Renal cortex interstitium (tissue), 11 donors: ENCODE measurements around the gene CENPO. TPM values are rescaled to one million over a fixed set of nuclear protein-coding genes. Genes with fewer than 3 reads are reported as not detected.

Experiments
- DNase-seq, 11 donors: peaks; one replicate each; pipeline ENCODE4 v3.0.0-alpha.2; 2013; ENCODE audit warnings: low read depth in 9 of 11, low spot score in 4 of 11; ENCODE audit errors: extremely low read depth in 1 of 11
- polyA plus RNA-seq, 3 donors: library from polyadenylated mRNA; unstranded; fragments of 120-200 nt; gene quantifications; one replicate each; pipeline ENCODE4 v1.2.1, GENCODE V29; 2013; ENCODE audit not compliant: insufficient read length in 3 of 3

CENPO gene
- polyA plus RNA-seq, 3 donors: 19.2 to 21.0 (median 19.9) TPM

DNA sequence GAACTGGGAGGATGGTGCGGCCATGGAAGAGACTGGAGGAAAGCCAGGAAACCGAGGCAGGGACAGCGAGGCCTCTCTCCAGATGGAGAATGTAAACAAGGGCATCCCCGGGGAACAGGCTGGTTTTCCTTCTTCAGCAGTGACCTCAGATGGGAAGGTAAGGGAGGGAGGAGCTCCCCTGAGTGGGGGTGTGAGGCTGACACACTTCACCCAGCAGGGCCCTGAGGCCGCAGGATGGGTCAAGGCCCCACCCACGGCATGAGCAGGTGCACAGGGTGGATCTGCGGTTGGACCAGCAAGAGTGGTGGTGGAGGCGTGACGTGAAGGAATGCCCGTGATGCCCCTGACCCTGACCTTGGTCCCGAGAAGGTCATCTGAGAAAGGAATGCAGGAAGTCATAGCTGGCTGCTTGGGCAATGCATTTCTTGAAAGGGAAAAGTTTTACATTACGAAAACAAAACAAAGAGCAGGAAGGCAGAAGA is 78.7 kb downstream of the CENPO start:
- DNase-seq: no peak

Other genes with a start within 250 kb of the CENPO start
- gene PTRHD1, start within 50 bp of the CENPO start, polyA plus RNA-seq: 10 to 100 TPM; 36.2 to 41.0 (median 37.8) TPM
- gene ADCY3, start 126.8 kb downstream of the CENPO start, polyA plus RNA-seq: 10 to 100 TPM; 19.9 to 26.4 (median 20.0) TPM
- gene DNAJC27, start 178.5 kb downstream of the CENPO start, polyA plus RNA-seq: 10 to 100 TPM in 1 of 3 donors, 1 to 10 TPM in 2; 8.5 to 10.9 (median 9.2) TPM
- gene EFR3B, start 248.7 kb downstream of the CENPO start, polyA plus RNA-seq: 1 to 10 TPM; 5.9 to 7.5 (median 7.4) TPM